IPS DF 6.9 (cell line): ENCODE results near the gene FGGY.

Source experiments
- DNase-seq: peaks from one replicate; pipeline ENCODE4 v3.0.0-alpha.2; 2013; ENCODE audit warnings: low read depth, low spot score
- H3K27ac ChIP-seq: one replicate; pipeline ENCODE4 v1.5.1; 2013; ENCODE audit warnings: low read length, control low read depth
- H3K27me3 ChIP-seq: 2 replicates; pipeline ENCODE4 v1.6.1; 2013; ENCODE audit warnings: mild to moderate bottlenecking, low read length; ENCODE audit not compliant: control insufficient read depth, insufficient read depth
- H3K36me3 ChIP-seq: 2 replicates; pipeline ENCODE4 v1.6.1; 2013; ENCODE audit warnings: low read length; ENCODE audit not compliant: control insufficient read depth, insufficient read depth
- H3K4me1 ChIP-seq: 2 replicates; pipeline ENCODE4 v1.6.1; 2013; ENCODE audit warnings: low read length; ENCODE audit not compliant: control insufficient read depth, insufficient read depth
- H3K4me3 ChIP-seq: 2 replicates; pipeline ENCODE4 v1.5.1; 2013; ENCODE audit warnings: mild to moderate bottlenecking, low read length
- H3K9me3 ChIP-seq: 2 replicates; pipeline ENCODE4 v1.6.1; 2013; ENCODE audit warnings: low read length, inconsistent platforms; ENCODE audit not compliant: control insufficient read depth, insufficient read depth
- WGBS: extraction: QIAGEN DNeasy Blood & Tissue Kit; methylation state at CpG from one replicate; pipeline ENCODE4 v1.1.7; 2013; ENCODE audit warnings: mixed read lengths, missing lambda C conversion rate; ENCODE audit not compliant: insufficient read length, insufficient coverage; 5-methylcytosine and 5-hydroxymethylcytosine counted together

The FGGY gene

GRCh38 chr1:59771361-59771760 is 474.5 kb downstream of the FGGY start:
- H3K4me3 ChIP-seq, result no peak overlapping the region
- H3K4me1 ChIP-seq, result peaks cover 2% of the 10 kb centered on the region; the same call in 1 of the 2 replicates
- no peaks in the 10 kb centered on the region for H3K27me3 ChIP-seq
- H3K27ac ChIP-seq, result no peak overlapping the region
- H3K36me3 ChIP-seq, result no peaks in the 10 kb centered on the region
- WGBS, result 100% methylated on average over 1 of the region's 3 CpGs
- DNase-seq, result no peak
- H3K9me3 ChIP-seq, result no peaks in the 10 kb centered on the region

DNA sequence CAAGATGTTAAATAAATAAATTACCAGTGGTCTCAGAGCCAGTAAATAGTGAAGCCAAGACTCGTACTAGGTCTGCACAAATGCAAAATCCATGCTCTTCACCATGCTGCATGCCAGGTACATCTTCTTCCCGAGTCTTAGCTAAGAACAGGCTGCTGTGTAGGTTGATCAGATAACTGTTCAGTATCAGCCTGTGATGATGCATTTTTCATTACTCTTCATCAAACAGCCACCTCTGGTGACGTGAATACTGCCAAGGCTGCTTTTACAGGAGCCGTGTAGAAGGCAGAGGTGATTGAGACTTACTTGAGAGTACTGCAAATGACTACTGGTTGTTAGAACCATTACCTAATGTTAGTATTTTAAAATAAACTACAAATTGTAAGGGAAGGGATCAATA is 478.6 kb downstream of the FGGY start:
- Histone ChIP-seq H3K27ac (no peak overlapping the region), H3K4me1 (no peaks in the 10 kb centered on the region), H3K27me3 (no peaks in the 10 kb centered on the region), H3K9me3 (no peaks in the 10 kb centered on the region), H3K36me3 (no peaks in the 10 kb centered on the region), H3K4me3 (no peak overlapping the region)
- no CpG with 5 or more reads among the region's 4 CpGs for WGBS
- no peak for DNase-seq

DNA sequence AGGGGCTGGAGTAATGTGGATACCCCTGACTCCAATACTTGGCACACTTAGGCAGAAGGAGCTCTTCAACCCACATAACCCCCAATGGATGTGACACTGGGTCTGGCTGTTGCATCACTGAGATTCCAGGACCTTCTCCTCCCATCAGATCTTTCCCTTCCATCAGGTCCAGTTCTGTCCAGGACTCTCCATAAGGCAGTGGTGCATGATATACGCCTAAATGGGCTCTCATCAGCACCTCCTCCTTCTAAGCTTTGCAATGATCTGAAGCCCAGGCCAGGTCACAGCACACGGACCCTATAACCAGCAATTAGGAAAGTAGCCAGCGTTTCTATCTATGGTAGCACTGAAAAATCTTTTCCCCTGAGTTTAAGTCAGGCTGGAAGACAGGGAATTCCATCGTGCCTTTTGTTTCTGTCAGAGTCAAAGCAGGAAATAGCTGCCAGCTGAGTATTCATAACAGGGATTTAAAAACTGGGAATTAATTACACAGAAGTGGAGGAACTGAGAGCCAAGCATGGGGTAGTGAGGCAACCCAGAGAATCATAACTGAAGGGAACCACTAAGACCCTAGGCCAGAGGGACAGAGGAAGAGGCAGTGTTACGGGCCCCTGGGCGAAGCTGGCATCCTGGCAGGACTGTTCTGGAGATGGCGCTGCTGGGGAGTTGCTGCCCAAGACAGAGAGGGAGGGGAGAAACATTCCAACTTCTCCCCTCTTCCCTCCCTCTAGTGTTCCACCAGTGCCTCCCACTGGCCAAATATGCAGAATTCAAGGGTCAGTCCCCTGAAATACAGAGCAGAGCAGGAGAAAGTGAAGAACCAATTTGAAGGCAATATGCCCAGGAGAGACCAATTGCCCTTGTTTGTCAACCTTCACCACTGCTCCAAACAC is 480.3 kb downstream of the FGGY start:
- DNase-seq, result no peak

DNA sequence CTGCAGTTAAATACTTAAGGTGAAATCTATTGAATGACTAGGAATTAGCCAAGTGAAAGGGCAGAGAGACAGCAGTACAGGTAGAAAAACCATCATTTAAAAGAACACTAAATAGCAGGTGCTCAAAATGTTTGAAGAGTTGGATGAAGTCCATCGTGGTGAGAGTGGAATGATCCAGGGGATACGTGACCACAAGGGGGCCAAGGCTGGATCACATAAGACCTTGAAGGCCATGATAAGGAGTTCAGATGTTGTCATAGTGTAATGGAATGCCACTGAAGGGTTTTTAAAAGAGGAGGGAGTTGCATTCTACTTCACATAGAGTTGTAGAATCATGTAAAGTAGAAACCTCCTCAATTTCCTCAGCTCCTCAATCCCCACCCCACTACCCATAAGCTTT is 483.1 kb downstream of the FGGY start:
- H3K27ac ChIP-seq, result no peak overlapping the region
- no CpG with 5 or more reads among the region's 2 CpGs for WGBS
- no peaks in the 10 kb centered on the region for H3K36me3 ChIP-seq
- H3K4me1 ChIP-seq, result no peaks in the 10 kb centered on the region
- no peaks in the 10 kb centered on the region for H3K9me3 ChIP-seq
- no peaks in the 10 kb centered on the region for H3K27me3 ChIP-seq
- DNase-seq, result no peak
- H3K4me3 ChIP-seq, result no peak overlapping the region

More for the DNA sequence above, 480.3 kb downstream of the FGGY start:
- Histone ChIP-seq H3K4me3 (no peak overlapping the region), H3K36me3 (no peaks in the 10 kb centered on the region), H3K4me1 (no peaks in the 10 kb centered on the region), H3K27me3 (no peaks in the 10 kb centered on the region), H3K9me3 (no peaks in the 10 kb centered on the region), H3K27ac (no peak overlapping the region)
- WGBS, result no CpG with 5 or more reads among the region's 7 CpGs

GRCh38 chr1:59788825-59789224 is 491.9 kb downstream of the FGGY start:
- no peaks in the 10 kb centered on the region for H3K4me1 ChIP-seq
- H3K4me3 ChIP-seq, result no peak overlapping the region
- H3K27me3 ChIP-seq, result no peaks in the 10 kb centered on the region
- no peak overlapping the region for H3K27ac ChIP-seq
- no peak for DNase-seq
- no peaks in the 10 kb centered on the region for H3K36me3 ChIP-seq
- no peaks in the 10 kb centered on the region for H3K9me3 ChIP-seq

DNA sequence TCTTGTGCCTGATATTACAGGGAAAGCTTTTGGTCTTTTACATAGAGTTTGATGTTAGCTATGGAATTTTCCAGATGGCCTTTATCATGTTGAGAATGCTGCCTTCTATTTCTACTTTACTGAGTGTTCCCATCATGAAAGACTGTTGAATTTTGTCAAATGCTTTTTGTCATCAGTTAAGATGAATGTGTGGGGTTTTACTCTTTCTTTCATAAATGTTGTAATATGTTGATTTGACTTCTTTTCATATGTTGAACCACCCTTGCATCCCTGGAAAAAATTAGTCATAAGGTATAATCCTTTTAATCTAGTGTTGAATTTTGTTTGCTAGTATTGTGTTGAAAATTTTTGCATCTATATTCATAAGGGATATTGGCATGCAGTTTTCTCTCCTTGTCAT is 501.7 kb downstream of the FGGY start:
- H3K27ac ChIP-seq, result no peak overlapping the region
- no peaks in the 10 kb centered on the region for H3K4me1 ChIP-seq
- H3K36me3 ChIP-seq, result no peaks in the 10 kb centered on the region
- H3K4me3 ChIP-seq, result no peak overlapping the region
- no peaks in the 10 kb centered on the region for H3K27me3 ChIP-seq
- no peaks in the 10 kb centered on the region for H3K9me3 ChIP-seq
- no peak for DNase-seq

GRCh38 chr1:59803458-59804038 is 506.7 kb downstream of the FGGY start:
- Histone ChIP-seq H3K36me3 (no peaks in the 10 kb centered on the region), H3K27ac (no peak overlapping the region), H3K27me3 (no peaks in the 10 kb centered on the region), H3K4me1 (no peaks in the 10 kb centered on the region), H3K4me3 (no peak overlapping the region), H3K9me3 (no peaks in the 10 kb centered on the region)
- WGBS, result no CpG with 5 or more reads among the region's 1 CpG
- DNase-seq, result no peak

DNA sequence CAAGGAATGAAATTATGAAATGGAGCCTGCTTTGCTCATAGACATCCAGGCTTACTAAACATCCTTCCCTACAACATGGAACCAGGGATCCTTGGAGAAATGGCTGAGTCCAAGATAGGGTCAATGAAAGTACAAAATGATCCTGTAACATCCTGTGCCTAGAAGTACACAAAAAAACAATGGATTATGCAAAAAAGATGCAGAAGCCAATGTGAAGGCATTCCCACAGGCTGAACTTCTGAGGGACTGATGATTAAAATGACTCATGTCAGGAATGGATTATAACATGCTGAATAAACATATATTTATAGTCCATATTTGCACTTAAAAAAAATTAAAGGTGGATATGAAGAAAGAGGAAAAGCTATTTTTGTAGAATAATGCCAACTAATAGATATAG is 507.4 kb downstream of the FGGY start:
- no peaks in the 10 kb centered on the region for H3K4me1 ChIP-seq
- H3K27me3 ChIP-seq, result no peaks in the 10 kb centered on the region
- no peaks in the 10 kb centered on the region for H3K36me3 ChIP-seq
- no peak overlapping the region for H3K4me3 ChIP-seq
- DNase-seq, result no peak
- no peak overlapping the region for H3K27ac ChIP-seq
- H3K9me3 ChIP-seq, result no peaks in the 10 kb centered on the region

- DNase-seq, result no peak
- H3K4me3 ChIP-seq, result no peak overlapping the region
- no peaks in the 10 kb centered on the region for H3K27me3 ChIP-seq
- H3K4me1 ChIP-seq, result no peaks in the 10 kb centered on the region
- no peak overlapping the region for H3K27ac ChIP-seq
- H3K36me3 ChIP-seq, result no peaks in the 10 kb centered on the region
- no peaks in the 10 kb centered on the region for H3K9me3 ChIP-seq
Measured at GRCh38 chr1:59805554-59805953, 508.7 kb downstream of the FGGY start.
